Erythroblast (primary cell): ENCODE results near the gene PCGF2.

Experiments
- GATA1 ChIP-seq: IDR thresholded peaks from 2 replicates; pipeline ENCODE4 v1.6.1; 2011; ENCODE audit warnings: low read depth, mild to moderate bottlenecking, control low read depth, low read length, moderate library complexity
- POLR2A ChIP-seq: IDR thresholded peaks from 2 replicates; pipeline ENCODE4 v1.6.1; 2011; ENCODE audit warnings: mild to moderate bottlenecking, low read length

DNA sequence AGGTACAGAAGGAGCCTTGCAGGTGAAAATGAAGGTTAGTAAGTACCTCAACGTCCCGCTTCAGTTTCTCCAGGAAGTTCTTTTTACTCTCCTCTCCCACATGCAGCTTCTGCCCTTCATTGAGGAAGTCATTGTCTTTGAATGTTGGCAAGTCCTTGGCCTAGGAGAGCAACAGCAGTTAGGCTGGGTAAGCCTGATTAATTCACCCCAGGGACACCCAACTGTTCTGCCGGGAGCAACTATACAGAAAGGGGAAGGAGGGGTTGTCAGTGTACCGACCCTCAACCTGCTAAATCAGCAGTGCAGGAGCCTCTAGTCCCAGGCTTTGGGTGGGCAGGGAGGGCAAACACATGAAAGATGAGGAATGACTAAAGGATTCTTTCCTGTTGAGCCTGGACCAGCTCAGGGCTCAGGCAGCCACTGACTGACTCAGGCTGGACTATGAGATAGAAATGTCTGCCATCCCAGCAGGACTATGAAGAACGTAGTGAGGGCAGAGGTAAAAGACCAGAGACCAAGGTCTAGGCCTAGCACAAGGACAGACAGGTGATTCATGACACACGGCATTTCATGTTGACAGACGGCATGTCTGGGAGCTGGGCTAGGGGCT is 29.6 kb upstream of the PCGF2 start:
- TF ChIP-seq POLR2A (no peak), GATA1 (no peak)
